Neural crest cell (in vitro differentiated cells): ENCODE data around the gene WDFY3. TPM values are rescaled to one million over a fixed set of nuclear protein-coding genes. Genes with fewer than 3 reads are reported as not detected.
A peak's percentile ranks its signal among the peaks of the same experiment; 100 is the strongest.

ENCODE experiments used
- DNase-seq: peaks from one replicate; pipeline ENCODE4 v3.0.0; 2021; ENCODE audit warnings: low read depth, mixed read lengths, low spot score
- H3K27ac Mint-ChIP-seq: one replicate; pipeline ENCODE4 v1.8.0; 2021; ENCODE audit warnings: mild to moderate bottlenecking, mixed read lengths; ENCODE audit not compliant: unreplicated experiment
- H3K27me3 Mint-ChIP-seq: 2 replicates; pipeline ENCODE4 v1.8.0; 2021; ENCODE audit warnings: low read depth, mild to moderate bottlenecking, mixed read lengths
- H3K36me3 Mint-ChIP-seq: 2 replicates; pipeline ENCODE4 v1.8.0; 2021; ENCODE audit warnings: low read depth, mild to moderate bottlenecking, mixed read lengths
- H3K4me1 Mint-ChIP-seq: 2 replicates; pipeline ENCODE4 v1.8.0; 2021; ENCODE audit warnings: mixed read lengths
- H3K4me3 Mint-ChIP-seq: one replicate; pipeline ENCODE4 v1.8.0; 2021; ENCODE audit warnings: mild to moderate bottlenecking, mixed read lengths
- H3K9me3 Mint-ChIP-seq: 2 replicates; pipeline ENCODE4 v1.8.0; 2021; ENCODE audit warnings: mixed read lengths
- total RNA-seq: library from RNA; stranded (reverse); gene quantifications from 2 replicates; pipeline ENCODE4 v1.2.1, GENCODE V29; 2021
- TF ChIP-seq, protein P1 (sequence below): fragments of 200-600 bp; sonication (generic); conservative IDR thresholded peaks from 2 replicates; pipeline ENCODE4 v1.5.0; 2021; ENCODE audit warnings: antibody characterized with exemption, mild to moderate bottlenecking

WDFY3 gene
- total RNA-seq, 1 donor from 2014 or later = 53.5 TPM

DNA sequence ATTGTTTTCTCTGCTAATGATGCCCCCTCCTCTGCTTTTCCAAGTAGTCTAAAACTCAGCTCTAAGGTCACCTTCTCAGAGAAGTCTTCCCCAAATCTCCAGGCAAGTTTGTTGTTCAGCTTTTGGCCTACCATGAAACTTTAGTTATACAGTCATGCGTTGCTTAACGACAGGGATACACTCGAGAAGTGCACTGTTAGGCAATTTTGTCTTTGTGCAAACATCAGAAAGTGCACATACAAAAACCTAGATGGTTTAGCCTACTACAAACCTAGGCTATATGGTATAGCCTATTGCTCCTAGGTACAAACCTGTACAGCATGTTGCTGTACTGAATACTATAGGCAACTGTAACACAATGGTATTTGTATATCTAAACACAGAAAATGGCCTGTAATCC, 91.9 kb downstream of the WDFY3 start:
- Mint-ChIP-seq H3K27ac (no peak overlapping the region), H3K4me1 (peaks cover 17% of the 10 kb centered on the region), H3K9me3 (no peaks in the 10 kb centered on the region), H3K36me3 (peaks cover 12% of the 10 kb centered on the region), H3K27me3 (no peaks in the 10 kb centered on the region), H3K4me3 (no peak overlapping the region)
- TF ChIP-seq, protein P1, sequence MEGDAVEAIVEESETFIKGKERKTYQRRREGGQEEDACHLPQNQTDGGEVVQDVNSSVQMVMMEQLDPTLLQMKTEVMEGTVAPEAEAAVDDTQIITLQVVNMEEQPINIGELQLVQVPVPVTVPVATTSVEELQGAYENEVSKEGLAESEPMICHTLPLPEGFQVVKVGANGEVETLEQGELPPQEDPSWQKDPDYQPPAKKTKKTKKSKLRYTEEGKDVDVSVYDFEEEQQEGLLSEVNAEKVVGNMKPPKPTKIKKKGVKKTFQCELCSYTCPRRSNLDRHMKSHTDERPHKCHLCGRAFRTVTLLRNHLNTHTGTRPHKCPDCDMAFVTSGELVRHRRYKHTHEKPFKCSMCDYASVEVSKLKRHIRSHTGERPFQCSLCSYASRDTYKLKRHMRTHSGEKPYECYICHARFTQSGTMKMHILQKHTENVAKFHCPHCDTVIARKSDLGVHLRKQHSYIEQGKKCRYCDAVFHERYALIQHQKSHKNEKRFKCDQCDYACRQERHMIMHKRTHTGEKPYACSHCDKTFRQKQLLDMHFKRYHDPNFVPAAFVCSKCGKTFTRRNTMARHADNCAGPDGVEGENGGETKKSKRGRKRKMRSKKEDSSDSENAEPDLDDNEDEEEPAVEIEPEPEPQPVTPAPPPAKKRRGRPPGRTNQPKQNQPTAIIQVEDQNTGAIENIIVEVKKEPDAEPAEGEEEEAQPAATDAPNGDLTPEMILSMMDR = no peak
- DNase-seq = no peak

DNA sequence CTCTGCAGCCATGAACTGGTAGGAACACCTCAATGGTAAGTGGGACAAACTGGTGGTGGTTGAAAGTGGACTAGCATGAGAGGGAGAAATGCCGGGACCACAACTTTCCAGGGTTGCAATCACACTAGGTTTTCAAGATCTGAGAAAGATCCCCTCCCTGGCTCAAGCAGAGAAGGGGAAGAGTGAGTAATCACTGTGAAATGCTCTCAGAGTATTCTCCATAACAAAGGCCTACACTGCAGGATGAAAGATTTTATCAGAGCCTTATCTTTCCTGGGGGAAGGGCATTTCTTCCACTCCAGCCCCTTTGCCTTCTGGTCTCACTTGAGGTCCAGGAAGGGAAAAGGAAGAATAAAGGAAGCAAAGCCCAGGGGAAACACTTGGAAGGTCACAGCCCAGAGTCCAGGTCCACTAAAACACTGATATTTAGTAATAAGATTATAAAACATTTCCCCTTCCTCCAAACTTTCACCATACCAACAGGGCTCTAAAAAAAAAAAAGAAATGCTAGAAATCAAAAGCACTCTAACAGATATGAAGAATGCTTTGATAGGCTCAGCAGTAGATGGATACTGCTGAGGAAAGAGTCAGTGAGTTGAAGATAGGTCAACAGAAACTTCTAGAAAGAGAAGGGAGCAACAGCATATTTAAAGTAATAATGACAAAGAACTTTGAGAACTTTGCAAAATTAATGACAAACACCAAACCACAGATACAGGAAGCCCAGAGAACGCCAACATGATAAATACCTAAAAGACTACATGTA, 95.9 kb downstream of the WDFY3 start:
- DNase-seq = no peak
- Mint-ChIP-seq H3K27ac (peak overlapping the region; percentile 8), H3K9me3 (no peaks in the 10 kb centered on the region), H3K27me3 (no peaks in the 10 kb centered on the region), H3K4me3 (no peak overlapping the region), H3K4me1 (peaks cover 14% of the 10 kb centered on the region), H3K36me3 (peaks cover 12% of the 10 kb centered on the region)
- TF ChIP-seq, protein P1 = no peak

DNA sequence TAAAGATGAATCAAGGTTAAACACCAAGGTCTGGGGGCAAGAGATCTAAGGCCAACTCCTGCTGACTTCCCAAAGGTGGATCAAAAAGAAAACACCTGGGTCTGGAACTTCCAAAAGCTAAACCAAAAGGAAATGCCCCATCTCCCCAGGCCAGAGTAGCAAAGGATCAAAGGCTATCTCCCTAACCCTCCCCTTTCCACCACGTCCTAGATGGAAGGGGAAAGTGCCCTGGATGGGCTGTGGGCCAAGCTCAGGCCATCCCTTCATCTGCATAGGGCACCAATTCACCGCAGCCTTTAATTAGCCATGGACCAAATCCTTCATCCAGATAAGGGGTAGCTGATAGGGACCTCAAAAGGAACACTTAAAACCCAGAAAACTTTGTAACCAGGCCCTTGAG, 100.2 kb downstream of the WDFY3 start:
- Mint-ChIP-seq H3K36me3 (peaks cover 7% of the 10 kb centered on the region), H3K4me1 (peaks cover 14% of the 10 kb centered on the region), H3K27ac (no peak overlapping the region)

DNA sequence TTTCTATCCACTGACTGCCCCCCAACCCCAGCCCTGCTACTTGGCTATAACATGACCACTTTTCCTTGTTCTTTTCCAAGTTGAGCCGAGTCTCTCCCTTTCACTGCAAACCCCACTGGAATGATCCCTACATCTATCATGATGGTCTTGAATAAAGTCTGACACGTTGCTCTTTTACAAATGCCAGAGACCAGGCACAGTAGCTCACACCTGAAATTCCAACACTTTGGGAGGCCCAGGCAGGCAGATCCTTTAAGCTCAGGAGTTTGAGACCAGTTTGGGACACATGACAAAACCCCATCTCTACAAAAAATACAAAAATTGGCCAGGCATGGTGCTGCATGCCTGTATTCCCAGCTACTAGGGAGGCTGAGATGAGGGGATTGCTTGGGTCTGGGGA, 100.9 kb downstream of the WDFY3 start:
- Mint-ChIP-seq H3K4me1 (peaks cover 9% of the 10 kb centered on the region), H3K27ac (no peak overlapping the region), H3K9me3 (no peaks in the 10 kb centered on the region), H3K27me3 (no peaks in the 10 kb centered on the region), H3K36me3 (peaks cover 4% of the 10 kb centered on the region), H3K4me3 (no peak overlapping the region)
- TF ChIP-seq, protein P1 = no peak
- no peak for DNase-seq

More for the DNA sequence above, 100.2 kb downstream of the WDFY3 start:
- Mint-ChIP-seq H3K4me3 (no peak overlapping the region), H3K9me3 (no peaks in the 10 kb centered on the region), H3K27me3 (no peaks in the 10 kb centered on the region)
- TF ChIP-seq, protein P1 = no peak
- no peak for DNase-seq

DNA sequence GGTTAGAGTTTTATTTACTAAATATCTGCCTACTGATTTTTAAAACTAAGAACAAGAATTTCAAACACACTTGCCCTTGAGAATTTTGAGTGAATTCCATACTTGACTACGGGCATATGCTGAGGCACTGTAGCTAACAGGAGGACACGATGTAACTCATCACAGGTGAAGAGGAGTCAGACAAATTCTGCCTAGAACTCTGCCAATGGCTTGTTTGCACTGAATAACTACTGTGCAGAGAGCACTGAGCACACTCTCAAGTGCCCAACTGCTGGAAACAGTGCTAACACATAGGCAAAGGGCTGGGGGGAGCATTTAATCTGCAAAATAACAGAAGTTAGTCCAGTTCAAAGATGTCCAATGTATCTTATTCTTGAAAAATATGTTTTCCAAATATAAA, 104.4 kb downstream of the WDFY3 start:
- Mint-ChIP-seq H3K27me3 (no peaks in the 10 kb centered on the region), H3K36me3 (peaks cover 11% of the 10 kb centered on the region), H3K4me3 (no peak overlapping the region), H3K4me1 (no peaks in the 10 kb centered on the region), H3K27ac (no peak overlapping the region), H3K9me3 (no peaks in the 10 kb centered on the region)
- TF ChIP-seq, protein P1 = no peak
- no peak for DNase-seq
